A375 (cell line): ENCODE results near the gene THOC2. TPM values are rescaled to one million over a fixed set of nuclear protein-coding genes. Genes with fewer than 3 reads are reported as not detected.

Experiments used
- small RNA-seq: library from RNA; depleted of rRNA; stranded (forward); fragments of <200 nt; gene quantifications from one replicate; pipeline ENCODE3, GENCODE V24; 2014
- total RNA-seq: library from RNA; depleted of rRNA; stranded (reverse); fragments of >200 nt; shearing (Covaris generic); gene quantifications from 2 replicates; pipeline ENCODE4 v1.2.3, GENCODE V29; 2014; rRNA removed

THOC2 gene, protein sequence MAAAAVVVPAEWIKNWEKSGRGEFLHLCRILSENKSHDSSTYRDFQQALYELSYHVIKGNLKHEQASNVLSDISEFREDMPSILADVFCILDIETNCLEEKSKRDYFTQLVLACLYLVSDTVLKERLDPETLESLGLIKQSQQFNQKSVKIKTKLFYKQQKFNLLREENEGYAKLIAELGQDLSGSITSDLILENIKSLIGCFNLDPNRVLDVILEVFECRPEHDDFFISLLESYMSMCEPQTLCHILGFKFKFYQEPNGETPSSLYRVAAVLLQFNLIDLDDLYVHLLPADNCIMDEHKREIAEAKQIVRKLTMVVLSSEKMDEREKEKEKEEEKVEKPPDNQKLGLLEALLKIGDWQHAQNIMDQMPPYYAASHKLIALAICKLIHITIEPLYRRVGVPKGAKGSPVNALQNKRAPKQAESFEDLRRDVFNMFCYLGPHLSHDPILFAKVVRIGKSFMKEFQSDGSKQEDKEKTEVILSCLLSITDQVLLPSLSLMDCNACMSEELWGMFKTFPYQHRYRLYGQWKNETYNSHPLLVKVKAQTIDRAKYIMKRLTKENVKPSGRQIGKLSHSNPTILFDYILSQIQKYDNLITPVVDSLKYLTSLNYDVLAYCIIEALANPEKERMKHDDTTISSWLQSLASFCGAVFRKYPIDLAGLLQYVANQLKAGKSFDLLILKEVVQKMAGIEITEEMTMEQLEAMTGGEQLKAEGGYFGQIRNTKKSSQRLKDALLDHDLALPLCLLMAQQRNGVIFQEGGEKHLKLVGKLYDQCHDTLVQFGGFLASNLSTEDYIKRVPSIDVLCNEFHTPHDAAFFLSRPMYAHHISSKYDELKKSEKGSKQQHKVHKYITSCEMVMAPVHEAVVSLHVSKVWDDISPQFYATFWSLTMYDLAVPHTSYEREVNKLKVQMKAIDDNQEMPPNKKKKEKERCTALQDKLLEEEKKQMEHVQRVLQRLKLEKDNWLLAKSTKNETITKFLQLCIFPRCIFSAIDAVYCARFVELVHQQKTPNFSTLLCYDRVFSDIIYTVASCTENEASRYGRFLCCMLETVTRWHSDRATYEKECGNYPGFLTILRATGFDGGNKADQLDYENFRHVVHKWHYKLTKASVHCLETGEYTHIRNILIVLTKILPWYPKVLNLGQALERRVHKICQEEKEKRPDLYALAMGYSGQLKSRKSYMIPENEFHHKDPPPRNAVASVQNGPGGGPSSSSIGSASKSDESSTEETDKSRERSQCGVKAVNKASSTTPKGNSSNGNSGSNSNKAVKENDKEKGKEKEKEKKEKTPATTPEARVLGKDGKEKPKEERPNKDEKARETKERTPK (N-terminal part only)
- total RNA-seq, result 64.6 and 80.1 TPM in 2 replicates

DNA sequence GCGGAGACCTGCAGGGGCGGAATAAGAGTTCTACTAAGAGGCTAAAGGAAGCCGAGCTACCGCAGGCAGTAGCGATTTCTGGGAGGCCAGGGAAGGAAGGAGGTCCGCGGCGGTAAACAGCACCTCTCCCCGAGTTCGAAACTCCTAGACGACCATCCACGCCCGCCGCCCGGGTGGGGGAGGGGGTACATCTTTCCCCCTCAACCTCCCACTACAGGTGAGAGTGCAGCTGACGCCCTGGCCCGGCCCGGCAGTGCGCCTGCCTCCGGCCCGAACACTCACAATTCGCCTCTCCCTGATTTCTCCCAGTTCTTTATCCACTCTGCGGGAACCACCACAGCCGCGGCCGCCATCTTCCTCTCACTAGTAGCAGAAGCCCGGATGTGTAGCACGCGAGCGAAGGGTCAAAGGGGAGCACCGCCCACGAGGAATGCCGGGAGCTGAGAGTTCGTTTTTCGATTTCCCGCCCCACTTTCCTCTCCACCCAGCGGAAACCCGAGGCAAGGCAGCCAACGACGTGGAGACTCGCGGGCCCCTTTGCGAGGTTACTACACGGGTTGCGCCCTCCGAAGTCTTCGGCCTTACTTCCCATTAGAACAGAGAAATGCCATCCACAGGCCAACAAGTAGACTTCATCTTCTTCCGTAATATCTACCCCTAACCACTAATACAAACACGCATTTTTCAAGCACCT is at the start of gene THOC2:
Gene THOC2, minus strand, starts transcription at position 383 of the 694 bp plus-strand sequence. Its CDS starts 30 bp downstream, at position 353.

Small RNA genes within 50 kb of the gene (small RNA-seq; reads per million reads assigned to genes)
- gene AL030996.1, result not detected
- gene RNU7-69P, result not detected

Other genes starting within 250 kb of the THOC2 start
- 29.4 and 30.6 TPM in 2 replicates for gene XIAP, start 127.0 kb upstream of the THOC2 start, total RNA-seq
- 66.1 and 73.2 TPM in 2 replicates for gene STAG2, start 228.7 kb upstream of the THOC2 start, total RNA-seq